Measurements from ENCODE around the gene PLEK. TPM values are rescaled to one million over a fixed set of nuclear protein-coding genes. Genes with fewer than 3 reads are reported as not detected.

The PLEK gene
- total RNA-seq, 4 donors from 2014 or later, result 1.3 to 3.0 (median 2.2) TPM

DNA sequence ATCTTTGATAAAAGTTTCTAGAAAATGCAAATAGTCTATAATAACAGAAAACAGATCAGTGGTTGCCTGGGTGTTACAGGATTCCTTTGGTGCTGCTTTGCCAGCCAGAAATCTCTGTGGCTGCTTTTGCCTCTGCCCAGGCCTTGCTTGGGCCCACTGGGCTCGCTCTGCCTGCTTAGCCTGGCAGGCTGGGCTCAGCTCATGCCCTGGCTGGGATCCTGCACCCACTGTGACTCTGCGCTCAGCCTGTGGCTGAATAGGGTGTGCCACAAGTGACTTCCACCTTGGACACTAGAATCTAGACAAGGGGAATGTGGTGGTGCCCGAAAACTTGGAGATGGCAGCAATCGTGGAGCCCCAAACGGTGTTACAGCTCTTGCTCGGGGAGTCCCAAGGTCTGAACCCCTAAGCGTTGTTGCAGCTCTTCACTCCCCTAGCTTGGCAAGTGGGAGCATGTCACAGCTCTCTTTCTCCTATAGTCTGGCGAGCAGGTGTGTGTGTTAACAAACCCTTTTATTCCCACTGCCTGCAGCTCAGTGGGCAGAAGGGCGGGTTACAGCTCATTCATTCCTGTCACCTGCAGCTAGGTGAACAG lies 51.1 kb downstream of the PLEK start:
- TF ChIP-seq, protein P1, sequence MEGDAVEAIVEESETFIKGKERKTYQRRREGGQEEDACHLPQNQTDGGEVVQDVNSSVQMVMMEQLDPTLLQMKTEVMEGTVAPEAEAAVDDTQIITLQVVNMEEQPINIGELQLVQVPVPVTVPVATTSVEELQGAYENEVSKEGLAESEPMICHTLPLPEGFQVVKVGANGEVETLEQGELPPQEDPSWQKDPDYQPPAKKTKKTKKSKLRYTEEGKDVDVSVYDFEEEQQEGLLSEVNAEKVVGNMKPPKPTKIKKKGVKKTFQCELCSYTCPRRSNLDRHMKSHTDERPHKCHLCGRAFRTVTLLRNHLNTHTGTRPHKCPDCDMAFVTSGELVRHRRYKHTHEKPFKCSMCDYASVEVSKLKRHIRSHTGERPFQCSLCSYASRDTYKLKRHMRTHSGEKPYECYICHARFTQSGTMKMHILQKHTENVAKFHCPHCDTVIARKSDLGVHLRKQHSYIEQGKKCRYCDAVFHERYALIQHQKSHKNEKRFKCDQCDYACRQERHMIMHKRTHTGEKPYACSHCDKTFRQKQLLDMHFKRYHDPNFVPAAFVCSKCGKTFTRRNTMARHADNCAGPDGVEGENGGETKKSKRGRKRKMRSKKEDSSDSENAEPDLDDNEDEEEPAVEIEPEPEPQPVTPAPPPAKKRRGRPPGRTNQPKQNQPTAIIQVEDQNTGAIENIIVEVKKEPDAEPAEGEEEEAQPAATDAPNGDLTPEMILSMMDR (IDR thresholded peaks at IDR 0.05), result no peak
- no peak for TF ChIP-seq POLR2A (IDR thresholded peaks at IDR 0.05)
- H3K4me3 ChIP-seq (ENCODE audit: low read depth, poor library complexity, severe bottlenecking), result no peak overlapping the region
- 62% methylated on average over 9 of the region's 9 CpGs for WGBS, 2 donors
- no peak for DNase-seq (ENCODE audit: low spot score in 2 of 2)
- intact Hi-C loops (cut with DNase I; ENCODE audit: low total_unique reads), result no loop called here

DNA sequence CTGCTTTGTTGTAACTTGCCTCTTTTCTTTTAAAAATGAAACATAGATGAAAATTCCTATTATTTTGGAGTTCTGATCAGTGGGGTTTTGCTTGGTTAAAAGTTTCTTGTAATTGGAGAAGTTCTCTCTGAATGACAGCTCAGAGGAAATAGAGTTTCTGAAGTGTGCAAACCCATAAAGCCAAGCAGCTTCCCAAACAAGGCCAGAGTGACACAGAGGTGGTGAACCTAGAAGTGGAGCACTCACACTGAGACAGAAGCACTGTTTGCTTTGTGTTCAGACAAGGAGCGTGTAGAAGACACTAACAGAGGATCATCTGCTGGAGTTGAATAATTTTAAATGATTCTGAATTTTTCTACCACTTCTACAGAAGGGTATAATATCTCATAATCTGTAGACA lies 52.8 kb downstream of the PLEK start:
- H3K4me3 ChIP-seq (ENCODE audit: low read depth, poor library complexity, severe bottlenecking), result no peak overlapping the region
- TF ChIP-seq, protein P1 (IDR thresholded peaks at IDR 0.05), result no peak
- no peak for TF ChIP-seq POLR2A (IDR thresholded peaks at IDR 0.05)
- intact Hi-C loops (cut with DNase I; ENCODE audit: low total_unique reads), result no loop called here
- DNase-seq (ENCODE audit: low spot score in 2 of 2), result no peak
- WGBS, 2 donors, result 61 to 81% methylated on average over 1 of the region's 1 CpG

DNA sequence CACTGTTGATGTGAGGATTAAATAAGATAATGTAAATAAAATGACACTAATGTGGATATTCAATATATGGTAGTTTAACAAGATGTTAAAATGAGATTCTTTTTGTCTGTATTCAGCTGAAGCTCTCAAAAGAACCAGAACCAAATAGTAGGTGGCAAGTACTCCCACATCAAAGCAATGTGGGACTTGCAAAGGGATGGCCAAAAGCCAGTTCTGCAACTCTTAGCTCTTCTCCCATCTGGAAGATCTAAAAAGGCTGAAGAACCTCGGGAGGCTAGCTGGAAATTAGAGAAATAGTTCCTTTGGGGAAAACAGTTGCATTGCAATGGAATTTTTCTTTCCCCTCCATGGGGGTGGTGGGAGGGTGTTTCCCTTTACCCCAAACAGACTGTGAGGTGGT lies 53.3 kb downstream of the PLEK start:
- WGBS, 2 donors, result 40 to 42% methylated on average over 1 of the region's 1 CpG
- DNase-seq (ENCODE audit: low spot score in 2 of 2), result no peak
- intact Hi-C loops (cut with DNase I; ENCODE audit: low total_unique reads), result no loop called here
- TF ChIP-seq POLR2A (IDR thresholded peaks at IDR 0.05), result no peak
- TF ChIP-seq, protein P1 (IDR thresholded peaks at IDR 0.05), result no peak
- H3K4me3 ChIP-seq (ENCODE audit: low read depth, poor library complexity, severe bottlenecking), result no peak overlapping the region

DNA sequence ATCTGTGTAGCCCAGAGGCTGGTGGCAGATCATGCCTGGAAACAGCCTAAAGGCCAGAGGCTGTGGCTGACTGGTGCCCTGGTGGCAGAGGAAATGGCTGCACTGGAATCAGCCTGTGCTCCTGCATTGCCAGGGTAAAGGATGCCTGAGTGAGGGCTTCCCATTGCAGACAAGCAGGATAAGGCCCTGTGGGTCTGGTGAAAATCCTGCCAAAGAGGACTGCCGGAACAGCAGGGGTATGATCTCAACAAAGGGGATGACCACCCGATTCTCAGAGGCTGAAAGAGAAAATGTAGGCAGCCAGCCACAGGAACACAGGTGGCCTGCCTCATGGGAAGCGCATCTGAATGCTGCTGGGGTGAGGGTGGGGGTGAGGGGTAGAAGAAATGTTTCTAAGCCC lies 53.8 kb downstream of the PLEK start:
- H3K4me3 ChIP-seq (ENCODE audit: low read depth, poor library complexity, severe bottlenecking), result no peak overlapping the region
- DNase-seq (ENCODE audit: low spot score in 2 of 2), result no peak
- WGBS, 2 donors, result 84 to 96% methylated on average over 3 of the region's 3 CpGs
- no peak for TF ChIP-seq POLR2A (IDR thresholded peaks at IDR 0.05)
- TF ChIP-seq, protein P1 (IDR thresholded peaks at IDR 0.05), result no peak
- intact Hi-C loops (cut with DNase I; ENCODE audit: low total_unique reads), result no loop called here

DNA sequence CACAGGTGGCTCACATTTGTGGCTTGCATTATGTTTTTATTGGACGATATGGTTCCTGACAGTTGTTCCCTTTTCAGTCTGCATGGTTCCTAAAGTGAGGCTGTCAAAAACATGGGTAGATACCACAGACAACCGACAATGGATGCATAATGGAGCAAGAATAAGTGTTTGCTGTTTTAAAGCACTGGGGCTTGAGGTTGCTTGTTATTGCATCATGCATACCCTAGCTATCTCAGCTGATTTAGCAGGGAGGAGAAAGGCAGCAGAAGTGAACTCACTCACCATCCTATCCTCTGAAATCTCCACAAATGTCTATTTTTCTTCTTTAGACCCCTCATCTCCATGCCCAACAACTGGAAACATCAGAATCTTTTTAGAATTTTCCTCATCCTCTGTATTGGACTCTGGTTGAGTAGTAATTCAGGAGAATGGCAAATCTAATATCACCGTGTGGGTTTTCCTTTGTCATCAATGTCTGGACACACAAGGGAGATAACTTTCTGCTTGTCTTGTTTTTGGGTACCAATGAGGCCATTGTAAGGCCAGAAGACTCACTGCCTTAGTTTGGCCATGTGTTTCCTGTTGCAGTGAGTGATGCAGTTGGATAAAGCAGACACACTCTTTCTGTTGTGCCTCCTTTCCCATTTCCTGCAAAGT lies 55.3 kb downstream of the PLEK start:
- TF ChIP-seq, protein P1 (IDR thresholded peaks at IDR 0.05), result no peak
- TF ChIP-seq POLR2A (IDR thresholded peaks at IDR 0.05), result no peak
- 74 to 83% methylated on average over 3 of the region's 3 CpGs for WGBS, 2 donors
- H3K4me3 ChIP-seq (ENCODE audit: low read depth, poor library complexity, severe bottlenecking), result no peak overlapping the region
- intact Hi-C loops (cut with DNase I; ENCODE audit: low total_unique reads), result no loop called here
- no peak for DNase-seq (ENCODE audit: low spot score in 2 of 2)
